ENCODE data around the gene BEGAIN. TPM values are rescaled to one million over a fixed set of nuclear protein-coding genes. Genes with fewer than 3 reads are reported as not detected.

Gene BEGAIN
- total RNA-seq, 1 donor from 2014 or later: 5.1 TPM

GRCh38 chr14:100603341-100604120, 16.3 kb upstream of the BEGAIN start:
- H3K4me1 Mint-ChIP-seq (ENCODE audit: low read depth): peaks cover 5% of the 10 kb centered on the region

GRCh38 chr14:100602621-100603230, 15.5 kb upstream of the BEGAIN start:
- H3K4me1 Mint-ChIP-seq (ENCODE audit: low read depth): peaks cover 5% of the 10 kb centered on the region
- H3K4me3 Mint-ChIP-seq (ENCODE audit: unreplicated experiment): no peak overlapping the region
- peaks cover 10% of the 10 kb centered on the region for H3K36me3 Mint-ChIP-seq (ENCODE audit: low read depth)
- H3K9me3 Mint-ChIP-seq (ENCODE audit: low read depth): peaks cover 9% of the 10 kb centered on the region
- TF ChIP-seq CTCF (IDR thresholded peaks at IDR 0.05): no peak
- DNase-seq (ENCODE audit: low spot score): peak; percentile 15
- H3K27me3 Mint-ChIP-seq (ENCODE audit: low read depth): peaks cover 29% of the 10 kb centered on the region
- no peak overlapping the region for H3K27ac Mint-ChIP-seq (ENCODE audit: unreplicated experiment)

More at GRCh38 chr14:100603341-100604120, 16.3 kb upstream of the BEGAIN start:
- TF ChIP-seq CTCF (IDR thresholded peaks at IDR 0.05): no peak
- Mint-ChIP-seq H3K27me3 (ENCODE audit: low read depth) (peaks cover 21% of the 10 kb centered on the region), H3K27ac (ENCODE audit: unreplicated experiment) (no peak overlapping the region), H3K36me3 (ENCODE audit: low read depth) (peaks cover 10% of the 10 kb centered on the region), H3K4me3 (ENCODE audit: unreplicated experiment) (no peak overlapping the region), H3K9me3 (ENCODE audit: low read depth) (peaks cover 9% of the 10 kb centered on the region)
- DNase-seq (ENCODE audit: low spot score): peak; percentile 82

GRCh38 chr14:100601914-100602313, 14.7 kb upstream of the BEGAIN start:
- H3K4me3 Mint-ChIP-seq (ENCODE audit: unreplicated experiment): no peak overlapping the region
- H3K27me3 Mint-ChIP-seq (ENCODE audit: low read depth): peaks cover 36% of the 10 kb centered on the region
- H3K4me1 Mint-ChIP-seq (ENCODE audit: low read depth): peaks cover 5% of the 10 kb centered on the region
- peaks cover 10% of the 10 kb centered on the region for H3K36me3 Mint-ChIP-seq (ENCODE audit: low read depth)
- TF ChIP-seq CTCF (IDR thresholded peaks at IDR 0.05): no peak
- peaks cover 9% of the 10 kb centered on the region for H3K9me3 Mint-ChIP-seq (ENCODE audit: low read depth)
- H3K27ac Mint-ChIP-seq (ENCODE audit: unreplicated experiment): no peak overlapping the region
- DNase-seq (ENCODE audit: low spot score): no peak

- peaks cover 10% of the 10 kb centered on the region for H3K36me3 Mint-ChIP-seq (ENCODE audit: low read depth)
Observed at GRCh38 chr14:100601064-100601463, 13.8 kb upstream of the BEGAIN start.

More at GRCh38 chr14:100601064-100601463, 13.8 kb upstream of the BEGAIN start:
- Mint-ChIP-seq H3K27me3 (ENCODE audit: low read depth) (peaks cover 41% of the 10 kb centered on the region), H3K9me3 (ENCODE audit: low read depth) (peaks cover 9% of the 10 kb centered on the region), H3K4me1 (ENCODE audit: low read depth) (no peaks in the 10 kb centered on the region), H3K27ac (ENCODE audit: unreplicated experiment) (no peak overlapping the region), H3K4me3 (ENCODE audit: unreplicated experiment) (no peak overlapping the region)
- no peak for TF ChIP-seq CTCF (IDR thresholded peaks at IDR 0.05)
- DNase-seq (ENCODE audit: low spot score): no peak

Measured in chondrocyte (in vitro differentiated cells).